ENCODE measurements around the gene CIRBP. TPM values are rescaled to one million over a fixed set of nuclear protein-coding genes. Genes with fewer than 3 reads are reported as not detected.

The CIRBP gene
- polyA plus RNA-seq, 1 of the 3 experiments (the other 2 are of a cell fraction), result 762 TPM

DNA sequence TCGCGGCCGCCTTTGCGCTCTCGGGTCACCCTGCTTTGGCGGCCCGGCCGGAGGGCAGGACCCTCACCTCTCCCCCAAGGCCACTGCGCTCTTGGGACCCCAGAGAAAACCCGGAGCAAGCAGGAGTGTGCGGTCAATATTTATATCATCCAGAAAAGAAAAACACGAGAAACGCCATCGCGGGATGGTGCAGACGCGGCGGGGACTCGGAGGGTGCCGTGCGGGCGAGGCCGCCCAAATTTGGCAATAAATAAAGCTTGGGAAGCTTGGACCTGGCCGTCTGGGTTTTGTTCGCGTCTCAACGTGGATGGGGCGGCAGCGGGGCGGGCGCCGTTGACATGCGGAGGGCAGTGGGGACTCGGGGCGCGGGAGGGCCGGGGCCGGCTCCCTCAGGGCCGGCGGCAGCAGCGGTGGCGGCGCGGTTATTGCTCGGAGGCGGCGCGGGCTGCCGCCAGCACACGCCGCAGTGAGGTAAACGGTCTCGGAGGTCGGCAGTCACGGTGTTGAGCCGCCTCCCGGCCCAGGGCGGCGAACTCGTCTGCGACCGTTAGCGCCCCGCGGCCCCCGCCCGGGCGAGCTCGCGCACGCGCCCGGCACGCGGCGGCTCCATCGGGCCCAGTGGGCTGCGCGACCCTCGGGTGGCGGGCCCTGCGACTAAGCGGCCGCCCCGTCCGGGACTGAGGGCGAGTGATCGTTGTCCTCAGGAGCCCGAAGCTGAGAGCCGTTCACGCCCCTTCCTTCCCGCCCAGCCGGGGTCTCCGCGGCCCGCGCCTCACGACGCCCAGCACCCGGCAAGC, 40.8 kb upstream of the CIRBP start:
- Histone ChIP-seq H3K9me3 (no peaks in the 10 kb centered on the region), H3K4me1 (ENCODE audit: control insufficient read depth in 1 of 2, insufficient read depth in 2 of 2, low read depth in 1 of 2, low read length in 1 of 2) (no peaks in the 10 kb centered on the region; a peak in 1 of 4 replicates), H2AFZ (ENCODE audit: low read depth) (no peak overlapping the region), H3K27me3 (ENCODE audit: insufficient read depth) (no peaks in the 10 kb centered on the region), H3K27ac (ENCODE audit: low read depth in 2 of 2, low read length in 1 of 2) (no peak overlapping the region), H3K9me2 (no peaks in the 10 kb centered on the region), H3K79me2 (ENCODE audit: insufficient read depth) (no peaks in the 10 kb centered on the region), H3K4me2 (no peak overlapping the region), H3F3A (replicated peaks; ENCODE audit: insufficient read depth) (peaks cover 7% of the 10 kb centered on the region), H3K9ac (no peak overlapping the region), H3K36me3 (replicated peaks in 1 of 2; ENCODE audit: control insufficient read depth in 1 of 2, insufficient read depth in 2 of 2, low read length in 1 of 2) (peaks cover 0 to 51% of the 10 kb centered on the region in 2 experiments), H3K4me3 (ENCODE audit: low read depth in 2 of 2, low read length in 1 of 2) (no peak overlapping the region), H4K20me1 (ENCODE audit: insufficient read depth) (peaks cover 19% of the 10 kb centered on the region)
- no peak for DNase-seq
- CTCF ChIA-PET, result interaction anchor here (1.0 to 2.3 kb wide), 3 partner anchors 12 to 39 kb away, joined by 3 to 5 read pairs (median 4); no protein-coding TSS in a partner anchor
- 98% methylated on average over 95 of the region's 100 CpGs for WGBS (ENCODE audit: low lambda C conversion rate)
- POLR2A ChIA-PET, result interaction anchor here (1.1 kb wide), 1 partner anchor 41 kb away, joined by 3 read pairs; no protein-coding TSS in a partner anchor
- TF ChIP-seq, protein P1, sequence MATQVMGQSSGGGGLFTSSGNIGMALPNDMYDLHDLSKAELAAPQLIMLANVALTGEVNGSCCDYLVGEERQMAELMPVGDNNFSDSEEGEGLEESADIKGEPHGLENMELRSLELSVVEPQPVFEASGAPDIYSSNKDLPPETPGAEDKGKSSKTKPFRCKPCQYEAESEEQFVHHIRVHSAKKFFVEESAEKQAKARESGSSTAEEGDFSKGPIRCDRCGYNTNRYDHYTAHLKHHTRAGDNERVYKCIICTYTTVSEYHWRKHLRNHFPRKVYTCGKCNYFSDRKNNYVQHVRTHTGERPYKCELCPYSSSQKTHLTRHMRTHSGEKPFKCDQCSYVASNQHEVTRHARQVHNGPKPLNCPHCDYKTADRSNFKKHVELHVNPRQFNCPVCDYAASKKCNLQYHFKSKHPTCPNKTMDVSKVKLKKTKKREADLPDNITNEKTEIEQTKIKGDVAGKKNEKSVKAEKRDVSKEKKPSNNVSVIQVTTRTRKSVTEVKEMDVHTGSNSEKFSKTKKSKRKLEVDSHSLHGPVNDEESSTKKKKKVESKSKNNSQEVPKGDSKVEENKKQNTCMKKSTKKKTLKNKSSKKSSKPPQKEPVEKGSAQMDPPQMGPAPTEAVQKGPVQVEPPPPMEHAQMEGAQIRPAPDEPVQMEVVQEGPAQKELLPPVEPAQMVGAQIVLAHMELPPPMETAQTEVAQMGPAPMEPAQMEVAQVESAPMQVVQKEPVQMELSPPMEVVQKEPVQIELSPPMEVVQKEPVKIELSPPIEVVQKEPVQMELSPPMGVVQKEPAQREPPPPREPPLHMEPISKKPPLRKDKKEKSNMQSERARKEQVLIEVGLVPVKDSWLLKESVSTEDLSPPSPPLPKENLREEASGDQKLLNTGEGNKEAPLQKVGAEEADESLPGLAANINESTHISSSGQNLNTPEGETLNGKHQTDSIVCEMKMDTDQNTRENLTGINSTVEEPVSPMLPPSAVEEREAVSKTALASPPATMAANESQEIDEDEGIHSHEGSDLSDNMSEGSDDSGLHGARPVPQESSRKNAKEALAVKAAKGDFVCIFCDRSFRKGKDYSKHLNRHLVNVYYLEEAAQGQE (IDR thresholded peaks at IDR 0.05; ENCODE audit: low read depth, low read length), result no peak
- TF ChIP-seq, protein P2, sequence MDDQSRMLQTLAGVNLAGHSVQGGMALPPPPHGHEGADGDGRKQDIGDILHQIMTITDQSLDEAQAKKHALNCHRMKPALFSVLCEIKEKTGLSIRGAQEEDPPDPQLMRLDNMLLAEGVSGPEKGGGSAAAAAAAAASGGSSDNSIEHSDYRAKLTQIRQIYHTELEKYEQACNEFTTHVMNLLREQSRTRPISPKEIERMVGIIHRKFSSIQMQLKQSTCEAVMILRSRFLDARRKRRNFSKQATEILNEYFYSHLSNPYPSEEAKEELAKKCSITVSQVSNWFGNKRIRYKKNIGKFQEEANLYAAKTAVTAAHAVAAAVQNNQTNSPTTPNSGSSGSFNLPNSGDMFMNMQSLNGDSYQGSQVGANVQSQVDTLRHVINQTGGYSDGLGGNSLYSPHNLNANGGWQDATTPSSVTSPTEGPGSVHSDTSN (IDR thresholded peaks at IDR 0.05), result no peak
- TF ChIP-seq JUND (IDR thresholded peaks at IDR 0.05), result no peak
- TF ChIP-seq SMC3 (IDR thresholded peaks at IDR 0.05; ENCODE audit: low read depth, low read length), result no peak
- TF ChIP-seq TCF12 (IDR thresholded peaks at IDR 0.05), result no peak
- no peak for TF ChIP-seq YY1 (IDR thresholded peaks at IDR 0.05; ENCODE audit: low read depth)
- no peak for TF ChIP-seq RFX5 (IDR thresholded peaks at IDR 0.05; ENCODE audit: low read length)
- TF ChIP-seq POLR2AphosphoS5 (IDR thresholded peaks at IDR 0.05; ENCODE audit: low read depth, low read length), result no peak; the same call in 1 of the 2 replicates
- no peak for TF ChIP-seq EZH2phosphoT487 (IDR thresholded peaks at IDR 0.05; ENCODE audit: borderline replicate concordance, low read depth)
- TF ChIP-seq GATA2 (CRISPR knock-in tag; IDR thresholded peaks at IDR 0.05), result no peak
- TF ChIP-seq, protein P3, sequence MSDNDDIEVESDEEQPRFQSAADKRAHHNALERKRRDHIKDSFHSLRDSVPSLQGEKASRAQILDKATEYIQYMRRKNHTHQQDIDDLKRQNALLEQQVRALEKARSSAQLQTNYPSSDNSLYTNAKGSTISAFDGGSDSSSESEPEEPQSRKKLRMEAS (IDR thresholded peaks at IDR 0.05; ENCODE audit: low read depth), result no peak
- no peak for TF ChIP-seq SIN3A (IDR thresholded peaks at IDR 0.05; ENCODE audit: borderline replicate concordance, low read depth, low read length)
- TF ChIP-seq, protein P4, sequence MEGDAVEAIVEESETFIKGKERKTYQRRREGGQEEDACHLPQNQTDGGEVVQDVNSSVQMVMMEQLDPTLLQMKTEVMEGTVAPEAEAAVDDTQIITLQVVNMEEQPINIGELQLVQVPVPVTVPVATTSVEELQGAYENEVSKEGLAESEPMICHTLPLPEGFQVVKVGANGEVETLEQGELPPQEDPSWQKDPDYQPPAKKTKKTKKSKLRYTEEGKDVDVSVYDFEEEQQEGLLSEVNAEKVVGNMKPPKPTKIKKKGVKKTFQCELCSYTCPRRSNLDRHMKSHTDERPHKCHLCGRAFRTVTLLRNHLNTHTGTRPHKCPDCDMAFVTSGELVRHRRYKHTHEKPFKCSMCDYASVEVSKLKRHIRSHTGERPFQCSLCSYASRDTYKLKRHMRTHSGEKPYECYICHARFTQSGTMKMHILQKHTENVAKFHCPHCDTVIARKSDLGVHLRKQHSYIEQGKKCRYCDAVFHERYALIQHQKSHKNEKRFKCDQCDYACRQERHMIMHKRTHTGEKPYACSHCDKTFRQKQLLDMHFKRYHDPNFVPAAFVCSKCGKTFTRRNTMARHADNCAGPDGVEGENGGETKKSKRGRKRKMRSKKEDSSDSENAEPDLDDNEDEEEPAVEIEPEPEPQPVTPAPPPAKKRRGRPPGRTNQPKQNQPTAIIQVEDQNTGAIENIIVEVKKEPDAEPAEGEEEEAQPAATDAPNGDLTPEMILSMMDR (IDR thresholded peaks at IDR 0.05), result no peak
- no peak for TF ChIP-seq GABPA (IDR thresholded peaks at IDR 0.05; ENCODE audit: low read depth)
- TF ChIP-seq, protein P5, sequence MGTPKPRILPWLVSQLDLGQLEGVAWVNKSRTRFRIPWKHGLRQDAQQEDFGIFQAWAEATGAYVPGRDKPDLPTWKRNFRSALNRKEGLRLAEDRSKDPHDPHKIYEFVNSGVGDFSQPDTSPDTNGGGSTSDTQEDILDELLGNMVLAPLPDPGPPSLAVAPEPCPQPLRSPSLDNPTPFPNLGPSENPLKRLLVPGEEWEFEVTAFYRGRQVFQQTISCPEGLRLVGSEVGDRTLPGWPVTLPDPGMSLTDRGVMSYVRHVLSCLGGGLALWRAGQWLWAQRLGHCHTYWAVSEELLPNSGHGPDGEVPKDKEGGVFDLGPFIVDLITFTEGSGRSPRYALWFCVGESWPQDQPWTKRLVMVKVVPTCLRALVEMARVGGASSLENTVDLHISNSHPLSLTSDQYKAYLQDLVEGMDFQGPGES (IDR thresholded peaks at IDR 0.05; ENCODE audit: low read depth, low read length), result no peak
- TF ChIP-seq NFIC (IDR thresholded peaks at IDR 0.05; ENCODE audit: borderline replicate concordance), result no peak
